Measurements from ENCODE around the gene CTNND2.

Gene CTNND2

DNA sequence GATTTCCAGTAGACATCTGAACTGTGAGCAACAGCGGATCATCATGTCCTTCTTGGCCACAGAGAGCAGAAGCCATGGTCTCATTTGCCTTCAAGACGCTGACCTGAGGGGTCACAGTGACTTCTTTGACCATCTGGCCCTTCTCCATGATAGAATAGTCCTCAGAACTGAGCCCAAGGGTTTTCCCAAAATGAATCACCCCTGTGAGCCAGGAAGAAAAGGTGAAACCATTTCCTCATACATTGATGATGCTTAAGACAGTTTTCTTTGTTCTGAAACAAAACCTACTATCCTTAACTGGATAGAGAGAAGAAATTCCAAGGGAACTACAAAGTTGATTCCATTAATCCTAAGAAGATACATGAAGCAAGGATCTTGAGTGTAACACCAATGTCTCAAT lies 503.9 kb downstream of the CTNND2 start:
- DNase-seq (ENCODE audit: low read depth): no peak
- H3K9me3 ChIP-seq (ENCODE audit: control insufficient read depth, low read length): no peaks in the 10 kb centered on the region
- no peak overlapping the region for H3K4me3 ChIP-seq (ENCODE audit: low read length)
- H3K36me3 ChIP-seq (ENCODE audit: control insufficient read depth, insufficient read depth, low read length, severe bottlenecking): no peaks in the 10 kb centered on the region
- H3K27me3 ChIP-seq (replicated peaks; ENCODE audit: control insufficient read depth, insufficient read depth, low read length): no peaks in the 10 kb centered on the region
- H3K4me1 ChIP-seq (ENCODE audit: control insufficient read depth, insufficient read depth, low read length): no peaks in the 10 kb centered on the region
- H3K9ac ChIP-seq (ENCODE audit: low read length): no peak overlapping the region

DNA sequence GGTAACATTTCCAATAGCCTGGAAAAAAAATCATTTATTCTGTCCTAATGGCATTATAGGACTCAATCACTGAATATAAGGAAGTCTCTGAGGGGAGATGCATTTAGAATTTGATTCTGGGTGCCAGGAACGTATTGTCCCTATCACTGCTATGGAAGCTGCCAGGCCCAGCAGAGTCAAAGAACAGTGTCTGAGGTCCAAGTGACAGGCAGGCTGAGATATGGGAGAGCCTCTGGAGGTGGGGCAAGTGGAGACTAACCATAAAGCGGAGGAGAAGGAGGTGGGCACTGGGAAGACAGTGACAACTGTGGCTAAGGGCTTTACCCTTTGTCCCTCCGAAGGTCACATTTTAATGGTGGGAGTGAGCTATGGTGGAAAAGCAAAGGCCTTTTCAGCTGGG lies 505.5 kb downstream of the CTNND2 start:
- no peaks in the 10 kb centered on the region for H3K4me1 ChIP-seq (ENCODE audit: control insufficient read depth, insufficient read depth, low read length)
- H3K27me3 ChIP-seq (replicated peaks; ENCODE audit: control insufficient read depth, insufficient read depth, low read length): no peaks in the 10 kb centered on the region
- no peak overlapping the region for H3K9ac ChIP-seq (ENCODE audit: low read length)
- H3K36me3 ChIP-seq (ENCODE audit: control insufficient read depth, insufficient read depth, low read length, severe bottlenecking): no peaks in the 10 kb centered on the region
- no peaks in the 10 kb centered on the region for H3K9me3 ChIP-seq (ENCODE audit: control insufficient read depth, low read length)
- H3K4me3 ChIP-seq (ENCODE audit: low read length): no peak overlapping the region
- no peak for DNase-seq (ENCODE audit: low read depth)

DNA sequence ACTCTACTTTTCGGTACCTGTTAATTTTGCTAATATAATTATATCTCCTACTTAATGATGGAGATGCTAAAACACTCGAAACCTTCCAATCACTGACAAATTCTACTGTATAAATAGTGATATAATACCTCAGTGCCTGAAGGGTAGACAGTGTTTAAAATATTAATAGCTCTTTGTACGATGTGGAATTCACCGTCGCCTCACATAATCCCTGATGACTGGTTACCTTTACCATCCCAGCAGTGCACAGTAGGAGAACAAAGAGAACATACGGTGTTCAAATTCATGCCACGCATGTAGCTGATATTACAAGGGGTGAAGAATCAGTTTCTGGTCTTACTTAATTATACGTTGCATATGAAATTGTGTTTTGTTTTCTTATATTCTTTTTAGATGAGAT lies 506.7 kb downstream of the CTNND2 start:
- Histone ChIP-seq H3K4me3 (ENCODE audit: low read length) (no peak overlapping the region), H3K4me1 (ENCODE audit: control insufficient read depth, insufficient read depth, low read length) (no peaks in the 10 kb centered on the region), H3K36me3 (ENCODE audit: control insufficient read depth, insufficient read depth, low read length, severe bottlenecking) (no peaks in the 10 kb centered on the region), H3K9ac (ENCODE audit: low read length) (no peak overlapping the region), H3K27me3 (replicated peaks; ENCODE audit: control insufficient read depth, insufficient read depth, low read length) (peaks cover 2% of the 10 kb centered on the region), H3K9me3 (ENCODE audit: control insufficient read depth, low read length) (no peaks in the 10 kb centered on the region)
- no peak for DNase-seq (ENCODE audit: low read depth)

DNA sequence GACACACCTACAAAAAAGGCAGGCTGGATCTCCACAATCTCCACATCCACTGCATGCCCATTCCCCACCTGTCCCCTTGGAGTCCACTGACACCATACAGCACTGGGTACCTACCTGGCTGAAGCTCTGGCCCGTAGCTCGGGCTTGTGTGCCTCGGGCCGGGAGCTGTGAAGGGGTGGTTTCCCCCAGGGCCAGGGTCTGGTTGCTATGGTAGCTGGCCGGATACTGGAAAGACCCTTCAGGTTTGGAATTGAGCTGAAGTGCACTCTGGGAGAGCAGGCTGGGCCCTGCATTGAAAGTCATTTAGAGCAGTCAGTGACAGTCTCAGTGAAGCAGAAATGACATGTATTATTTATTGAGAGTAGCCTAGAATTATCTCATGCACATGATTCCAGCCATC lies 507.3 kb downstream of the CTNND2 start:
- Histone ChIP-seq H3K36me3 (ENCODE audit: control insufficient read depth, insufficient read depth, low read length, severe bottlenecking) (no peaks in the 10 kb centered on the region), H3K4me3 (ENCODE audit: low read length) (no peak overlapping the region), H3K27me3 (replicated peaks; ENCODE audit: control insufficient read depth, insufficient read depth, low read length) (peaks cover 4% of the 10 kb centered on the region), H3K9ac (ENCODE audit: low read length) (no peak overlapping the region), H3K4me1 (ENCODE audit: control insufficient read depth, insufficient read depth, low read length) (no peaks in the 10 kb centered on the region), H3K9me3 (ENCODE audit: control insufficient read depth, low read length) (no peaks in the 10 kb centered on the region)
- DNase-seq (ENCODE audit: low read depth): no peak

DNA sequence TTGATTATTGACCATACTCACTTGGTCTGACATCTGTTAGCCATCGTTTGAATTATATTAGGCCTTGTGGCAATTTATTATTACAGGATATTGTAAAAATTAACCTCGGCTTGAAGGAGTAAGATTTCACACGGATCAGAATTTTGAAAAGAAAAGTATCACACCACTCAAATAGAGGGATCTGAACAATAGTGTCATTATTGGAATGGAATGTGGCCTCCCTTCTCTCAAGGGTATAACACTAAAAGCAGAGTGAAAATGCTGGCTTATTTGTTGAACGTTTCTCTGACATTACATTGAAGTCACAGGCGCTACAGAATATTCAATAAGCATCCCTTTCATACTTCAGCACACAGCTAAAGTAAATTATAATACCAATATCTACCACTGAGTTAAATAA lies 509.3 kb downstream of the CTNND2 start:
- Histone ChIP-seq H3K9ac (ENCODE audit: low read length) (no peak overlapping the region), H3K9me3 (ENCODE audit: control insufficient read depth, low read length) (no peaks in the 10 kb centered on the region), H3K27me3 (replicated peaks; ENCODE audit: control insufficient read depth, insufficient read depth, low read length) (peaks cover 6% of the 10 kb centered on the region), H3K4me3 (ENCODE audit: low read length) (no peak overlapping the region), H3K36me3 (ENCODE audit: control insufficient read depth, insufficient read depth, low read length, severe bottlenecking) (no peaks in the 10 kb centered on the region), H3K4me1 (ENCODE audit: control insufficient read depth, insufficient read depth, low read length) (no peaks in the 10 kb centered on the region)
- no peak for DNase-seq (ENCODE audit: low read depth)

DNA sequence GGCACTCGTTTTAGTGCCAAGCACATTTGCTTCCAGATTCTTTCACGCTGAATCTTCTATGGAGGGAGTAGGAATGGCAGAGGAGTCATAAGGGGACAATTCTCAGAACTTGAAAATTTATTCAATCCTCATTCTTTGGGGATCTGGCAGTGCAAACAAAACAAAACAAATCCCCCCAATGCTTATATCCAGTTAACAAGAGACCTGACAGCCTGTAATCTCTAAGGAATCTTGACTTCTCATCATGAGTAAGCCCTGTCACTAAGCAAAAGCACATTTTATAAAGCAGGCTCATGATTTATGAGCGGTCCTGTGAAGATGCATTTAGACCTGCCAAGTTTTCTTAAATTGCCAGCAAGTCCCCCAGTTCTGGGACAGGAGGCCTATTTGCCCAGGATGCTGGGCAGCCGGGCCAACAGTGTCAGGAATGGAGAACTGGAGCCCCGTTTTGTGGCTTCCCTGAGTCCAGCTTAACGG lies 513.9 kb downstream of the CTNND2 start:
- no peak for DNase-seq (ENCODE audit: low read depth)
- Histone ChIP-seq H3K27me3 (replicated peaks; ENCODE audit: control insufficient read depth, insufficient read depth, low read length) (peaks cover 22% of the 10 kb centered on the region), H3K9ac (ENCODE audit: low read length) (no peak overlapping the region), H3K4me1 (ENCODE audit: control insufficient read depth, insufficient read depth, low read length) (no peaks in the 10 kb centered on the region), H3K4me3 (ENCODE audit: low read length) (no peak overlapping the region), H3K36me3 (ENCODE audit: control insufficient read depth, insufficient read depth, low read length, severe bottlenecking) (no peaks in the 10 kb centered on the region), H3K9me3 (ENCODE audit: control insufficient read depth, low read length) (no peaks in the 10 kb centered on the region)

DNA sequence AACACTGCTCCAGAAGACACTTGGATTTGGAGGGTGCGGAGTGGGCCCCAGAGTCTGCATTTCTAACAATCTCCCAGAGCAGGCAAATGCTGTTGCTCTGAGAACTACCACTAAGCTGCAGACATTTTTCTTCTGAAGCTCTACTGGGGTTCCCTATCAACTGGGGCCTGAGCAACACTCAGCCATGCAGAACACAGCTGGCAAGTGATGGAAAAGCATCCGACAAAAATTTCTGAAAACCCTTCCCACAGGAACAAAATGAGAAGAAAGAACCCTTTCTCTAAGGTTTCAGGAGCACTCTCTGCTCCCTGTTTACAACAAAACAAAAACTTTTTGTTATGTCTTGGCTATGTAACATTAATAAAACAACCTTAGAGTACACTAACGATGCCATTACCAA lies 516.9 kb downstream of the CTNND2 start:
- H3K9ac ChIP-seq (ENCODE audit: low read length): no peak overlapping the region
- no peaks in the 10 kb centered on the region for H3K4me1 ChIP-seq (ENCODE audit: control insufficient read depth, insufficient read depth, low read length)
- no peak for DNase-seq (ENCODE audit: low read depth)
- peaks cover 33% of the 10 kb centered on the region for H3K27me3 ChIP-seq (replicated peaks; ENCODE audit: control insufficient read depth, insufficient read depth, low read length)
- no peaks in the 10 kb centered on the region for H3K9me3 ChIP-seq (ENCODE audit: control insufficient read depth, low read length)
- no peak overlapping the region for H3K4me3 ChIP-seq (ENCODE audit: low read length)
- no peaks in the 10 kb centered on the region for H3K36me3 ChIP-seq (ENCODE audit: control insufficient read depth, insufficient read depth, low read length, severe bottlenecking)

DNA sequence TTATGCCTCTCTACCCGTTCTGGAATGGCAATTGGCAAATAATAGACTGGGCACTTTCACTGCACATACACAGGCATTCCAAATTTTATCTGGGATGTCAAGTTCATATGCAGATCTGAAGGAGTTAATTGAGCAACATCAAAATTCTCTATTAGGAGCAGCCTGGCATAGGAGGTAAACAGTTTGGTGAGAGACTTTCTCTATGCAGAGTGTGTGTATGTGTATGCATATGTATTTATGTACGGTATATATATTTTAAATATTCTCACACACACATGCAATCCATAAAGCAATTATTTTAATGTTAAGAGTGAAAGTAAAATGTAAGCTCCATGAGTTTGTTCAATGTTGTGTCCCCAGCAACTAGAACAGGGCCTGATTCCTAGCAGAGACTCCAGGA lies 517.8 kb downstream of the CTNND2 start:
- Histone ChIP-seq H3K27me3 (replicated peaks; ENCODE audit: control insufficient read depth, insufficient read depth, low read length) (peaks cover 29% of the 10 kb centered on the region), H3K36me3 (ENCODE audit: control insufficient read depth, insufficient read depth, low read length, severe bottlenecking) (no peaks in the 10 kb centered on the region), H3K4me3 (ENCODE audit: low read length) (no peak overlapping the region), H3K4me1 (ENCODE audit: control insufficient read depth, insufficient read depth, low read length) (no peaks in the 10 kb centered on the region), H3K9ac (ENCODE audit: low read length) (no peak overlapping the region), H3K9me3 (ENCODE audit: control insufficient read depth, low read length) (no peaks in the 10 kb centered on the region)
- DNase-seq (ENCODE audit: low read depth): no peak

DNA sequence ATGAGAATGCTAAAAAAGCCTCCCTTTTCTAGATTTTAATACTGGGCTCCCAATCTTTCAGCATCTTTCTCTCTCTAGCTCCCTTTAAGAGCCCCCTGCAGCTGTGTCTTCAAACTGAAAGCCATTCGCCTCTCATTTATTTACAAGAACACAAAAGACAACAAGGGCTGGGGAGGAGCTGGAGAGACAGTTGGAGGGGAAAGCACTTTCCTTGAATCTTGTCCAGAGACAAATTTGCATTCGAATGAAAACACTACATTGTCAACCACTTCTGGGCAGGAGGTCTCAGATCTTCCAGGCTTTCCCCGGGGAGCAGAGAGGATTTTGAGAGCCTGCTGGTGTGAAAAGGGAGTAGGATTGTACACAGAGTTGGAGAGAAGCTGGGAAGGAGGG lies 518.3 kb downstream of the CTNND2 start:
- H3K36me3 ChIP-seq (ENCODE audit: control insufficient read depth, insufficient read depth, low read length, severe bottlenecking): no peaks in the 10 kb centered on the region
- H3K27me3 ChIP-seq (replicated peaks; ENCODE audit: control insufficient read depth, insufficient read depth, low read length): peaks cover 29% of the 10 kb centered on the region
- H3K4me1 ChIP-seq (ENCODE audit: control insufficient read depth, insufficient read depth, low read length): no peaks in the 10 kb centered on the region
- no peak overlapping the region for H3K4me3 ChIP-seq (ENCODE audit: low read length)
- no peak for DNase-seq (ENCODE audit: low read depth)
- H3K9ac ChIP-seq (ENCODE audit: low read length): no peak overlapping the region
- no peaks in the 10 kb centered on the region for H3K9me3 ChIP-seq (ENCODE audit: control insufficient read depth, low read length)

DNA sequence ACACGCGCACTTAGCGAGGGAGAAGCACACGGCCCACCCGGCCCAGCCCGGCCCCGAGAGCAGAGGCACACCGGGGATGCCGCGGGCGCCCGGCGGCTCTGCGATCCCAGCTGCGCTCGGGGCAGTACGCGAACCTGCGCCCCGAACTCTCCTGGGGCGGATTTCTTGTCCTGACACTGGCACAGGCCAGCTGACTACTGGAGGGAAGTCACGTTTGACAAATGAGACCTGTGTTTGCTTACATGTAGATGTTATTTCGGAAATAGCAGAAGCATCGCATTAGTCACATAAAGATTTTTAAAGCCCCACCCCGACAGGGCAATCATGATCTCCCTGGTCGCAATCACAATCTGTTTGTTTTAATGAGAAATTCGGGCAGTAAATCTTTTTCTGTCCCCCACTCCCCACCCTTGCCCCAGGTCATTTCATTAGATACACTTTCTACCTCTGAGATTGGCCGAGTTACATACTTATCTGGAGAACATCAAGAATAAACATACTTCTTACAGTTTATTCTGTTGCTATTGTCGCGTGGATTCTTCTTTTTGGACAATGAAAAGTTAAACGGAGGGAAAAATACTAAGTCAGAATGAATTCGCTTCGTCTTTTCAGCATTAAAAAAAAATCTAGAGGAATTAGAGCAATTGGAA lies 518.9 kb downstream of the CTNND2 start:
- no peaks in the 10 kb centered on the region for H3K4me1 ChIP-seq (ENCODE audit: control insufficient read depth, insufficient read depth, low read length)
- DNase-seq (ENCODE audit: low read depth): no peak
- H3K36me3 ChIP-seq (ENCODE audit: control insufficient read depth, insufficient read depth, low read length, severe bottlenecking): no peaks in the 10 kb centered on the region
- no peaks in the 10 kb centered on the region for H3K9me3 ChIP-seq (ENCODE audit: control insufficient read depth, low read length)
- no peak overlapping the region for H3K9ac ChIP-seq (ENCODE audit: low read length)
- peak overlapping the region; percentile 66 for H3K4me3 ChIP-seq (ENCODE audit: low read length)
- H3K27me3 ChIP-seq (replicated peaks; ENCODE audit: control insufficient read depth, insufficient read depth, low read length): peaks cover 29% of the 10 kb centered on the region

DNA sequence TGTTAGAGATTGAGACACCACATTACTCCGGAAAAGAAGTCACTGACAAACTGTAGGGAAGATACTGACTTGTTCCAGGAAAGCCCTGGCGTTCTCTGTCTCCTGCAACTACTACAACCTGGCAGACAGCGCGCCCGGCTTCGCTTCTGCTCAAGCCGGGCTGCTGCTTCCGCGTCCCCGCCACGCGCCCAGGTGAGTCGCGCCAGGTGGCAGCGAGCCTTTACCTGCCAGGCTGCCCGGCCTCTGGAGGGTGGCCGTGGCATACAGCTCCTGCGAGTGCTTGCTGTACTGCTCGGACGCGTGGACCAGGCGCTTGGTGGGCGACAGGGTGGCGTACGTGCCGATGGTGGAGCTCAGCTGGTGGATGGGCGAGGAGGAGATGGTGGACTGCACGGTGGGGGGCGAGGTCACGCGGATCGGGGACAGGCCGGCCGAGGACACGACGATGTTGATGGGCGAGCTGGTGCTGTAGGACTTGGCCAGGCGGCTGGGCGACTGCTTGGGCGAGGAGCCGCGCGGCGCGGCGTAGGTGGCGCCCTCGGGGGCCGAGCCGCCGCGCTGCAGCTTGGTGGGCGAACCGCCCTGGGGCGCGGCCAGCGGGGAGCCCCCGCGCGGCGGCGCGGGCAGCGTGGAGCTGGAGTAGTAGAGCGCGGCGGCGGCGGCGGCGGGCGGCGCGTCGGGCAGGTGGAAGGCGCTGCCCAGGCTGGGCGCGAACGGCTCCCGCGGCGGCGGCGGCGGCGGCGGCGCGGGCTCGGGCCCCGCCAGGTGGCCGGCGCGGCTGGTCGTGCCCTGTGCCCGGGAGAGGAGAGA lies 519.6 kb downstream of the CTNND2 start:
- Histone ChIP-seq H3K36me3 (ENCODE audit: control insufficient read depth, insufficient read depth, low read length, severe bottlenecking) (no peaks in the 10 kb centered on the region), H3K9ac (ENCODE audit: low read length) (no peak overlapping the region), H3K4me3 (ENCODE audit: low read length) (peak overlapping the region; percentile 66), H3K27me3 (replicated peaks; ENCODE audit: control insufficient read depth, insufficient read depth, low read length) (peaks cover 32% of the 10 kb centered on the region), H3K9me3 (ENCODE audit: control insufficient read depth, low read length) (no peaks in the 10 kb centered on the region), H3K4me1 (ENCODE audit: control insufficient read depth, insufficient read depth, low read length) (no peaks in the 10 kb centered on the region)
- no peak for DNase-seq (ENCODE audit: low read depth)
